ENCODE measurements around the gene ZMYM2.
"Not testable (repeated sequence)": the region's sequence is repeated elsewhere in the genome, so short reads cannot be mapped to it uniquely, and the experiment has no call there.

ZMYM2 gene

GRCh38 chr13:20037908-20038307 lies 79.4 kb downstream of the ZMYM2 start:
- peaks cover 14% of the 10 kb centered on the region for H3K79me2 ChIP-seq (ENCODE audit: insufficient read depth, low read length)
- no peak for DNase-seq
- H3K9me3 ChIP-seq (ENCODE audit: insufficient read depth, low read length, severe bottlenecking) = no peaks in the 10 kb centered on the region
- peaks cover 6% of the 10 kb centered on the region; the same call in 1 of the 2 replicates for H4K20me1 ChIP-seq (ENCODE audit: insufficient read depth, low read length)
- H3K36me3 ChIP-seq (ENCODE audit: insufficient read depth, low read length) = peaks cover 85% of the 10 kb centered on the region
- TF ChIP-seq EZH2 (IDR thresholded peaks at IDR 0.05; ENCODE audit: borderline replicate concordance, low read depth, low read length, severe bottlenecking) (no peak), CTCF (IDR thresholded peaks at IDR 0.05; ENCODE audit: borderline replicate concordance, extremely low read depth, low read length, poor library complexity, severe bottlenecking) (no peak)
- ATAC-seq (ENCODE audit: insufficient read depth, low read depth) = no peak
- H3K4me2 ChIP-seq (ENCODE audit: insufficient read depth, low read length) = no peak overlapping the region
- no peaks in the 10 kb centered on the region for H3K4me1 ChIP-seq (ENCODE audit: insufficient read depth, low read length)
- H3K4me3 ChIP-seq (ENCODE audit: low read depth in 1 of 2, low read length in 2 of 2) = no peak overlapping the region
- H3K9ac ChIP-seq (ENCODE audit: low read depth, low read length) = no peak overlapping the region
- H3K27ac ChIP-seq (ENCODE audit: low read length) = no peak overlapping the region
- no peaks in the 10 kb centered on the region for H3K27me3 ChIP-seq (ENCODE audit: insufficient read depth, low read length, poor library complexity)
- no peak overlapping the region for H2AFZ ChIP-seq (ENCODE audit: low read depth, low read length)

- H3K9ac ChIP-seq (ENCODE audit: low read depth, low read length); H3K9me3 ChIP-seq (ENCODE audit: insufficient read depth, low read length, severe bottlenecking); H3K4me2 ChIP-seq (ENCODE audit: insufficient read depth, low read length); ATAC-seq (ENCODE audit: insufficient read depth, low read depth); H3K27me3 ChIP-seq (ENCODE audit: insufficient read depth, low read length, poor library complexity); H3K4me1 ChIP-seq (ENCODE audit: insufficient read depth, low read length); H3K4me3 ChIP-seq (ENCODE audit: low read depth in 1 of 2, low read length in 2 of 2); H2AFZ ChIP-seq (ENCODE audit: low read depth, low read length); DNase-seq; H3K27ac ChIP-seq (ENCODE audit: low read length): not testable (repeated sequence)
- peaks cover 15% of the 10 kb centered on the region for H4K20me1 ChIP-seq (ENCODE audit: insufficient read depth, low read length)
- H3K79me2 ChIP-seq (ENCODE audit: insufficient read depth, low read length) = peaks cover 21% of the 10 kb centered on the region
- peaks cover 73% of the 10 kb centered on the region for H3K36me3 ChIP-seq (ENCODE audit: insufficient read depth, low read length)
Observed at GRCh38 chr13:20042603-20043002, 84.1 kb downstream of the ZMYM2 start.

GRCh38 chr13:20043207-20043925 lies 84.8 kb downstream of the ZMYM2 start:
- Histone ChIP-seq H2AFZ (ENCODE audit: low read depth, low read length) (no peak overlapping the region), H3K9ac (ENCODE audit: low read depth, low read length) (no peak overlapping the region), H3K4me1 (ENCODE audit: insufficient read depth, low read length) (no peaks in the 10 kb centered on the region), H3K27me3 (ENCODE audit: insufficient read depth, low read length, poor library complexity) (no peaks in the 10 kb centered on the region), H3K4me3 (ENCODE audit: low read depth in 1 of 2, low read length in 2 of 2) (no peak overlapping the region), H3K79me2 (ENCODE audit: insufficient read depth, low read length) (peaks cover 18% of the 10 kb centered on the region), H3K27ac (ENCODE audit: low read length) (no peak overlapping the region), H3K4me2 (ENCODE audit: insufficient read depth, low read length) (no peak overlapping the region), H3K9me3 (ENCODE audit: insufficient read depth, low read length, severe bottlenecking) (no peaks in the 10 kb centered on the region), H3K36me3 (ENCODE audit: insufficient read depth, low read length) (peaks cover 66% of the 10 kb centered on the region), H4K20me1 (ENCODE audit: insufficient read depth, low read length) (peaks cover 11% of the 10 kb centered on the region)
- DNase-seq (no peak), ATAC-seq (ENCODE audit: insufficient read depth, low read depth) (no peak; the same call in 2 of the 3 replicates)
- no peak for TF ChIP-seq CTCF (IDR thresholded peaks at IDR 0.05; ENCODE audit: borderline replicate concordance, extremely low read depth, low read length, poor library complexity, severe bottlenecking)
- TF ChIP-seq EZH2 (IDR thresholded peaks at IDR 0.05; ENCODE audit: borderline replicate concordance, low read depth, low read length, severe bottlenecking) = no peak

GRCh38 chr13:20044086-20044485 lies 85.6 kb downstream of the ZMYM2 start:
- peaks cover 9% of the 10 kb centered on the region for H4K20me1 ChIP-seq (ENCODE audit: insufficient read depth, low read length)
- peaks cover 17% of the 10 kb centered on the region for H3K79me2 ChIP-seq (ENCODE audit: insufficient read depth, low read length)
- no peak overlapping the region for H3K4me2 ChIP-seq (ENCODE audit: insufficient read depth, low read length)
- DNase-seq (no peak), ATAC-seq (ENCODE audit: insufficient read depth, low read depth) (no peak)
- H3K4me3 ChIP-seq (ENCODE audit: low read depth in 1 of 2, low read length in 2 of 2) = no peak overlapping the region
- H3K4me1 ChIP-seq (ENCODE audit: insufficient read depth, low read length) = no peaks in the 10 kb centered on the region
- H3K27me3 ChIP-seq (ENCODE audit: insufficient read depth, low read length, poor library complexity) = no peaks in the 10 kb centered on the region
- no peaks in the 10 kb centered on the region for H3K9me3 ChIP-seq (ENCODE audit: insufficient read depth, low read length, severe bottlenecking)
- peaks cover 60% of the 10 kb centered on the region for H3K36me3 ChIP-seq (ENCODE audit: insufficient read depth, low read length)
- no peak overlapping the region for H3K9ac ChIP-seq (ENCODE audit: low read depth, low read length)
- TF ChIP-seq CTCF (IDR thresholded peaks at IDR 0.05; ENCODE audit: borderline replicate concordance, extremely low read depth, low read length, poor library complexity, severe bottlenecking) (no peak), EZH2 (IDR thresholded peaks at IDR 0.05; ENCODE audit: borderline replicate concordance, low read depth, low read length, severe bottlenecking) (no peak)
- no peak overlapping the region for H3K27ac ChIP-seq (ENCODE audit: low read length)
- no peak overlapping the region for H2AFZ ChIP-seq (ENCODE audit: low read depth, low read length)
